A549 (cell line): ENCODE results near the gene NAP1L4. TPM values are rescaled to one million over a fixed set of nuclear protein-coding genes. Genes with fewer than 3 reads are reported as not detected.

ENCODE experiments used
- ATAC-seq, 2 experiments: fragments of 200-7000 bp in 1 of 2; fragments of >200 bp in 1 of 2; cut with Nextera tagmentation in 1 of 2; cut with Tn5 transposase in 1 of 2; 3 replicates each; pipeline versions ENCODE4 v1.8.0 to v1.9.1; 2018 to 2020; ENCODE audit warnings: mild to moderate bottlenecking in 1 of 2, moderate library complexity in 1 of 2
- CTCF ChIA-PET: fragments of 300-600 bp; sonication (Branson Sonifier 250); formaldehyde crosslinking; extraction: SDS; loops from one replicate; lab custom pipeline; 2021; ENCODE audit warnings: antibody characterized with exemption, inconsistent platforms; lab: Yijun Ruan, JAX
- POLR2A ChIA-PET: fragments of 350-600 bp; formaldehyde crosslinking; extraction: SDS; loops from one replicate; lab custom pipeline; 2021; ENCODE audit warnings: antibody characterized with exemption, inconsistent platforms; lab: Yijun Ruan, JAX
- DNase-seq, 2 experiments: peaks; one replicate each; pipeline versions ENCODE4 v3.0.0 to v3.0.0-alpha.2; 2011 to 2016; ENCODE audit warnings: low read depth in 1 of 2, low spot score in 1 of 2
- FAIRE-seq: peaks from 2 replicates; lab custom pipeline; 2011; peaks lifted over from hg19 to GRCh38; lab: Jason Lieb, UNC
- H3K27ac ChIP-seq, 2 experiments: fragments of >200 bp; sonication (Bioruptor Twin); formaldehyde crosslinking; 3 replicates each; pipeline ENCODE4 v1.5.1; 2016 to 2017
- H3K4me1 ChIP-seq: fragments of >200 bp; sonication (Bioruptor Twin); formaldehyde crosslinking; 3 replicates; pipeline ENCODE4 v1.6.1; 2016
- H3K4me2 ChIP-seq: fragments of >200 bp; sonication (Bioruptor Twin); formaldehyde crosslinking; 3 replicates; pipeline ENCODE4 v1.6.1; 2016
- H3K4me3 ChIP-seq: fragments of >200 bp; sonication (Bioruptor Twin); formaldehyde crosslinking; 3 replicates; pipeline ENCODE4 v1.5.1; 2016
- H3K9me3 ChIP-seq: fragments of >200 bp; sonication (Bioruptor Twin); formaldehyde crosslinking; 3 replicates; pipeline ENCODE4 v1.6.1; 2016
- ATOH8 ChIP-seq: fragments of 250-450 bp; sonication (Bioruptor Pico); IDR thresholded peaks from 2 replicates; pipeline ENCODE4 v1.5.0; 2020; ENCODE audit warnings: low read depth, mild to moderate bottlenecking, moderate library complexity
- BCL3 ChIP-seq: fragments of >200 bp; sonication (Bioruptor Twin); formaldehyde crosslinking; IDR thresholded peaks from 3 replicates; pipeline ENCODE4 v1.6.1; 2016
- BHLHE40 ChIP-seq: IDR thresholded peaks from 2 replicates; pipeline ENCODE4 v1.6.1; 2012; ENCODE audit warnings: low read depth, low read length, inconsistent platforms
- CBX8 ChIP-seq: fragments of 200-600 bp; sonication (generic); IDR thresholded peaks from 2 replicates; pipeline ENCODE4 v1.6.1; 2016
- CEBPB ChIP-seq, 2 experiments: fragments of >200 bp in 1 of 2; sonication (Bioruptor Twin) in 1 of 2; formaldehyde crosslinking in 1 of 2; IDR thresholded peaks; 2 replicates each; pipeline ENCODE4 v1.6.1; 2012 to 2016
- EHF ChIP-seq: fragments of 250-450 bp; sonication (Bioruptor Pico); IDR thresholded peaks from 2 replicates; pipeline ENCODE4 v1.5.0; 2020; ENCODE audit warnings: mild to moderate bottlenecking
- EP300 ChIP-seq, 2 experiments: fragments of >200 bp; sonication (Bioruptor Twin); formaldehyde crosslinking; IDR thresholded peaks; 2 replicates in 1 of 2; 3 replicates in 1 of 2; pipeline ENCODE4 v1.6.1; 2016 to 2017
- FOSB ChIP-seq: fragments of 250-450 bp; sonication (Bioruptor Pico); IDR thresholded peaks from 2 replicates; pipeline ENCODE4 v1.5.0; 2020; ENCODE audit warnings: mild to moderate bottlenecking, moderate library complexity
- GATA3 ChIP-seq: IDR thresholded peaks from 2 replicates; pipeline ENCODE4 v1.6.1; 2012; ENCODE audit warnings: borderline replicate concordance
- HMGXB4 ChIP-seq: fragments of 250-450 bp; sonication (Bioruptor Pico); IDR thresholded peaks from 2 replicates; pipeline ENCODE4 v1.5.0; 2021; ENCODE audit warnings: mild to moderate bottlenecking, moderate library complexity, borderline replicate concordance
- MAZ ChIP-seq: fragments of 150-350 bp; IDR thresholded peaks from 2 replicates; pipeline ENCODE4 v1.6.1; 2014; ENCODE audit warnings: antibody characterized with exemption, low read depth, low read length, borderline replicate concordance
- MYC ChIP-seq: IDR thresholded peaks from 2 replicates; pipeline ENCODE4 v1.6.1; 2012; ENCODE audit warnings: mild to moderate bottlenecking, inconsistent platforms, low read length, improper control_type of control experiment, borderline replicate concordance
- NPAS2 ChIP-seq: fragments of 250-450 bp; sonication (Bioruptor Pico); IDR thresholded peaks from 2 replicates; pipeline ENCODE4 v1.8.0; 2022; ENCODE audit warnings: mild to moderate bottlenecking, moderate library complexity, borderline replicate concordance
- NR3C1 ChIP-seq: fragments of >200 bp; sonication (Bioruptor Twin); formaldehyde crosslinking; IDR thresholded peaks from 3 replicates; pipeline ENCODE4 v1.6.1; 2017
- PHF8 ChIP-seq: fragments of 200-600 bp; sonication (generic); IDR thresholded peaks from 2 replicates; pipeline ENCODE4 v1.6.1; 2016; ENCODE audit warnings: low read depth, mild to moderate bottlenecking, antibody characterized with exemption, moderate library complexity, borderline replicate concordance
- POLR2A ChIP-seq: IDR thresholded peaks from 2 replicates; pipeline ENCODE4 v1.6.1; 2012; ENCODE audit warnings: mild to moderate bottlenecking, low read length
- RNF2 ChIP-seq: fragments of 200-600 bp; sonication (generic); IDR thresholded peaks from 2 replicates; pipeline ENCODE4 v1.6.1; 2016; ENCODE audit warnings: low read depth, mild to moderate bottlenecking, antibody characterized with exemption, moderate library complexity, borderline replicate concordance
- TP53 ChIP-seq: fragments of 250-450 bp; sonication (Bioruptor Pico); IDR thresholded peaks from 2 replicates; pipeline ENCODE4 v1.5.0; 2021; ENCODE audit warnings: mild to moderate bottlenecking, moderate library complexity
- ZNF302 ChIP-seq: fragments of 250-450 bp; sonication (Bioruptor Pico); IDR thresholded peaks from 2 replicates; pipeline ENCODE4 v1.9.0; 2021; ENCODE audit warnings: inconsistent platforms, mild to moderate bottlenecking, moderate library complexity
- WGBS: methylation state at CpG from one replicate; pipeline ENCODE4 v1.1.6; 2017; ENCODE audit errors: missing lambda C conversion rate; 5-methylcytosine and 5-hydroxymethylcytosine counted together
- polyA plus RNA-seq, 4 experiments: library from polyadenylated mRNA; depleted of rRNA in 3 of 4; stranded (reverse); fragments of >200 nt; fragmentation: RNase III in 1 of 4; extraction: RNeasy Plus Mini Kit Qiagen cat#74134 plus additional on column Dnase treatment in 1 of 4; gene quantifications; 2 replicates in 3 of 4; 3 replicates in 1 of 4; pipeline ENCODE4 v1.2.3, GENCODE V29; 2011 to 2017
- TF ChIP-seq, protein P1 (sequence below): fragments of >200 bp; sonication (Bioruptor Twin); formaldehyde crosslinking; IDR thresholded peaks from 3 replicates; pipeline ENCODE4 v1.5.1; 2016

NAP1L4 gene
- polyA plus RNA-seq, 2 of the 4 experiments (the other 2 are of a cell fraction): 132 to 148 TPM

DNA sequence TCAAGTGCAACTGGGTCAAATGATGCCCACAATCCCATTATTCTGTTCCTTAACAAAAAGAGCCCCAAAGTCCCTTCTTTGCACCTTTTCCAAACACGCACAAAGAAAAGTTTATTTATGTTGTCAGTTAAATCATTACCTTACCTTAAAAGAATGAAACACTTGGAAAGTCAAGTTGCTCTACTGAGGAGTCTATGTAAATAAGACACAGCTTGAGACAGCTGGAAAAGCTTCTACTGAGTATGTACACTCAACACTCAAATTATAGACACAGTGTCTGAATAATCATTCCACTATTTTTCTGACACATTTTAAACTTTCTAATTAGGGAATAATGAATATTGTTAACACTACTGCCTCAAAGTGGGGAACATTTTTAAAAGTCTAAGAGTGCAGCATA, 41.3 kb downstream of the NAP1L4 start (continued):
- no peak for TF ChIP-seq NR3C1
- TF ChIP-seq HMGXB4 (CRISPR knock-in tag): no peak
- TF ChIP-seq BCL3: no peak

GRCh38 chr11:2949920-2950319, 42.2 kb downstream of the NAP1L4 start:
- Histone ChIP-seq H3K27ac (no peak overlapping the region), H3K4me1 (peaks cover 5% of the 10 kb centered on the region; the same call in 1 of the 3 replicates), H3K9me3 (no peaks in the 10 kb centered on the region), H3K4me3 (no peak overlapping the region), H3K4me2 (no peak overlapping the region)
- WGBS: 93% methylated on average over 11 of the region's 11 CpGs
- FAIRE-seq (no peak), ATAC-seq (no peak)
- POLR2A ChIA-PET: interaction anchor here (1.1 kb wide), 1 partner anchor 21 kb away, joined by 3 read pairs; the partner anchor contains the start of gene PHLDA2
- no peak for TF ChIP-seq ATOH8
- no peak for TF ChIP-seq ZNF302 (CRISPR knock-in tag)
- no peak for TF ChIP-seq MYC
- no peak for TF ChIP-seq CEBPB (IDR thresholded peaks at IDR 0.05)
- TF ChIP-seq, all 56 proteins: peak for 0
- CTCF ChIA-PET: interaction anchor here (1.3 kb wide), 1 partner anchor 20 kb away, joined by 6 read pairs; no protein-coding TSS in a partner anchor
- no peak for DNase-seq

- POLR2A ChIA-PET: no interaction called here
- Histone ChIP-seq H3K4me1 (peaks cover 8% of the 10 kb centered on the region; the same call in 2 of the 3 replicates), H3K27ac (no peak overlapping the region), H3K4me3 (no peak overlapping the region), H3K9me3 (no peaks in the 10 kb centered on the region), H3K4me2 (no peak overlapping the region)
- CTCF ChIA-PET: interaction anchor here (0.7 to 1.4 kb wide), 2 partner anchors 10 to 44 kb away, joined by 3 read pairs; no protein-coding TSS in a partner anchor
- ATAC-seq (no peak), DNase-seq (no peak), FAIRE-seq (no peak)
- no peak for TF ChIP-seq EHF (CRISPR knock-in tag)
- no peak for TF ChIP-seq GATA3
- no peak for TF ChIP-seq POLR2A
- no peak for TF ChIP-seq EP300 (IDR thresholded peaks at IDR 0.05)
- no peak for TF ChIP-seq NR3C1
- no peak for TF ChIP-seq ATOH8
- TF ChIP-seq CBX8: no peak
- TF ChIP-seq MAZ: no peak
- no peak for TF ChIP-seq FOSB (CRISPR knock-in tag)
- no peak for TF ChIP-seq NPAS2 (CRISPR knock-in tag)
- TF ChIP-seq, protein P1, sequence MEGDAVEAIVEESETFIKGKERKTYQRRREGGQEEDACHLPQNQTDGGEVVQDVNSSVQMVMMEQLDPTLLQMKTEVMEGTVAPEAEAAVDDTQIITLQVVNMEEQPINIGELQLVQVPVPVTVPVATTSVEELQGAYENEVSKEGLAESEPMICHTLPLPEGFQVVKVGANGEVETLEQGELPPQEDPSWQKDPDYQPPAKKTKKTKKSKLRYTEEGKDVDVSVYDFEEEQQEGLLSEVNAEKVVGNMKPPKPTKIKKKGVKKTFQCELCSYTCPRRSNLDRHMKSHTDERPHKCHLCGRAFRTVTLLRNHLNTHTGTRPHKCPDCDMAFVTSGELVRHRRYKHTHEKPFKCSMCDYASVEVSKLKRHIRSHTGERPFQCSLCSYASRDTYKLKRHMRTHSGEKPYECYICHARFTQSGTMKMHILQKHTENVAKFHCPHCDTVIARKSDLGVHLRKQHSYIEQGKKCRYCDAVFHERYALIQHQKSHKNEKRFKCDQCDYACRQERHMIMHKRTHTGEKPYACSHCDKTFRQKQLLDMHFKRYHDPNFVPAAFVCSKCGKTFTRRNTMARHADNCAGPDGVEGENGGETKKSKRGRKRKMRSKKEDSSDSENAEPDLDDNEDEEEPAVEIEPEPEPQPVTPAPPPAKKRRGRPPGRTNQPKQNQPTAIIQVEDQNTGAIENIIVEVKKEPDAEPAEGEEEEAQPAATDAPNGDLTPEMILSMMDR: no peak
- no peak for TF ChIP-seq BHLHE40
- TF ChIP-seq TP53 (CRISPR knock-in tag): no peak
- TF ChIP-seq PHF8: no peak
- no peak for TF ChIP-seq RNF2
- TF ChIP-seq CEBPB (IDR thresholded peaks at IDR 0.05): no peak
- WGBS: 89% methylated on average over 11 of the region's 11 CpGs
Observed at GRCh38 chr11:2947744-2948143, 44.4 kb downstream of the NAP1L4 start.
